Ishikawa (cell line): ENCODE results near the gene ANKRD44.

Source experiments
- CEBPB ChIP-seq: IDR thresholded peaks from 2 replicates; pipeline ENCODE4 v1.6.1; 2012
- NFIC ChIP-seq: IDR thresholded peaks from 2 replicates; pipeline ENCODE4 v1.6.1; 2012
- RAD21 ChIP-seq: IDR thresholded peaks from 2 replicates; pipeline ENCODE4 v1.6.1; 2012; ENCODE audit warnings: low read depth
- TAF1 ChIP-seq: IDR thresholded peaks from 2 replicates; pipeline ENCODE4 v1.6.1; 2012; ENCODE audit warnings: low read depth, mild to moderate bottlenecking
- YY1 ChIP-seq: IDR thresholded peaks from 2 replicates; pipeline ENCODE4 v1.6.1; 2012; ENCODE audit warnings: low read depth

GRCh38 chr2:197239434-197239833, 71.1 kb downstream of the ANKRD44 start:
- no peak for TF ChIP-seq TAF1
- no peak for TF ChIP-seq CEBPB
- no peak for TF ChIP-seq RAD21
- no peak for TF ChIP-seq NFIC
- TF ChIP-seq YY1: no peak
